ENCODE results near the gene UGT1A1. TPM values are rescaled to one million over a fixed set of nuclear protein-coding genes. Genes with fewer than 3 reads are reported as not detected.
"Not testable (repeated sequence)": the region's sequence is repeated elsewhere in the genome, so short reads cannot be mapped to it uniquely, and the experiment has no call there.

Gene UGT1A1
- total RNA-seq, 2 donors from 2014 or later = not detected

DNA sequence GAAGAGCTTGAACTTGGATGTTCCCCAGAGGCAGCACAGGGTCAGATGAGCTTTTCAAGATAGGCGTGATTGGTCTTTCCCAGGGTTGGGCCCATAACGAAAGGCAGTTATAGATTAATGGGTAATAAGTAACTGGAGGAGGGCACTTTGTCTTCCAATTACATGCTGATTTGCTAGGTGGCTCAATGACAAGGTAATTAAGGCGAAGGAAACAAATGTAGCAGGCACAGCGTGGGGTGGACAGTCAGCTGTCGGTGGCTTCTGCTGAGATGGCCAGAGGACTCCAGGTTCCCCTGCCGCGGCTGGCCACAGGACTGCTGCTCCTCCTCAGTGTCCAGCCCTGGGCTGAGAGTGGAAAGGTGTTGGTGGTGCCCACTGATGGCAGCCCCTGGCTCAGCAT, 41.5 kb upstream of the UGT1A1 start, which contains the start of gene UGT1A4:
UGT1A4 (plus strand) TSS at position 185 of the 400 bp plus-strand sequence; CDS start at position 270, 85 bp downstream.
- ATAC-seq (ENCODE audit: insufficient number of reproducible peaks, low FRiP score, low read depth) (no peak), DNase-seq (ENCODE audit: low spot score) (no peak)
- no peaks in the 10 kb centered on the region for H3K9me3 ChIP-seq
- H3K27ac ChIP-seq = no peak within 1 kb of the TSS
- no peaks in the 10 kb centered on the region for H3K27me3 ChIP-seq (replicated peaks; ENCODE audit: insufficient read depth)
- no peak within 1 kb of the TSS for H3K4me3 ChIP-seq
- H3K36me3 ChIP-seq = no peaks in the 10 kb centered on the region
- no peaks in the 10 kb centered on the region for H3K4me1 ChIP-seq (ENCODE audit: control insufficient read depth in 1 of 2, low read depth in 2 of 2)
- TF ChIP-seq, protein P1, sequence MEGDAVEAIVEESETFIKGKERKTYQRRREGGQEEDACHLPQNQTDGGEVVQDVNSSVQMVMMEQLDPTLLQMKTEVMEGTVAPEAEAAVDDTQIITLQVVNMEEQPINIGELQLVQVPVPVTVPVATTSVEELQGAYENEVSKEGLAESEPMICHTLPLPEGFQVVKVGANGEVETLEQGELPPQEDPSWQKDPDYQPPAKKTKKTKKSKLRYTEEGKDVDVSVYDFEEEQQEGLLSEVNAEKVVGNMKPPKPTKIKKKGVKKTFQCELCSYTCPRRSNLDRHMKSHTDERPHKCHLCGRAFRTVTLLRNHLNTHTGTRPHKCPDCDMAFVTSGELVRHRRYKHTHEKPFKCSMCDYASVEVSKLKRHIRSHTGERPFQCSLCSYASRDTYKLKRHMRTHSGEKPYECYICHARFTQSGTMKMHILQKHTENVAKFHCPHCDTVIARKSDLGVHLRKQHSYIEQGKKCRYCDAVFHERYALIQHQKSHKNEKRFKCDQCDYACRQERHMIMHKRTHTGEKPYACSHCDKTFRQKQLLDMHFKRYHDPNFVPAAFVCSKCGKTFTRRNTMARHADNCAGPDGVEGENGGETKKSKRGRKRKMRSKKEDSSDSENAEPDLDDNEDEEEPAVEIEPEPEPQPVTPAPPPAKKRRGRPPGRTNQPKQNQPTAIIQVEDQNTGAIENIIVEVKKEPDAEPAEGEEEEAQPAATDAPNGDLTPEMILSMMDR (IDR thresholded peaks at IDR 0.05) = no peak

DNA sequence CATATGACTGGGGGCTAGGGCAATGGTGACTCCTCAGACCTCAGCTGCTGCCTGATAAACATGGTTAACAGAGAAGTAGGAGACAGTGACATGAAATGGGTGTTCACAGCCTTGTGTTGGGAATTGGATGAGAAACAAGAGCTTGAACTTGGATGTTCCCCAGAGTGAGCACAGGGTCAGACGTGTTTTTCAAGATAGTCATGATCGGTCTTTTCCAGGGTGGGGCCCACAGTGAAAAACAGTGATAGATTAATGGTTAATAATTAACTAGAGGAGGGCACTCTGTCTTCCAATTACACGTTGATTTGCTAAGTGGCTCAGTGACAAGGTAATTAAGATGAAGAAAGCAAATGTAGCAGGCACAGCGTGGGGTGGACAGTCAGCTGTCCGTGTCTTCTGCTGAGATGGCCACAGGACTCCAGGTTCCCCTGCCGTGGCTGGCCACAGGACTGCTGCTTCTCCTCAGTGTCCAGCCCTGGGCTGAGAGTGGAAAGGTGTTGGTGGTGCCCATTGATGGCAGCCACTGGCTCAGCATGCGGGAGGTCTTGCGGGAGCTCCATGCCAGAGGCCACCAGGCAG, 31.3 kb upstream of the UGT1A1 start, which contains the start of gene UGT1A3:
UGT1A3 (plus strand) TSS at position 320 of the 579 bp plus-strand sequence; CDS start at position 405, 85 bp downstream.
- TF ChIP-seq, protein P1 (IDR thresholded peaks at IDR 0.05) = no peak
- no peaks in the 10 kb centered on the region for H3K27me3 ChIP-seq (replicated peaks; ENCODE audit: insufficient read depth)
- no peak for ATAC-seq (ENCODE audit: insufficient number of reproducible peaks, low FRiP score, low read depth)
- H3K9me3 ChIP-seq = no peaks in the 10 kb centered on the region
- no peaks in the 10 kb centered on the region for H3K36me3 ChIP-seq
- DNase-seq (ENCODE audit: low spot score) = no peak
- H3K4me1 ChIP-seq (ENCODE audit: control insufficient read depth in 1 of 2, low read depth in 2 of 2) = no peaks in the 10 kb centered on the region
- H3K27ac ChIP-seq = no peak within 1 kb of the TSS
- H3K4me3 ChIP-seq = no peak within 1 kb of the TSS

DNA sequence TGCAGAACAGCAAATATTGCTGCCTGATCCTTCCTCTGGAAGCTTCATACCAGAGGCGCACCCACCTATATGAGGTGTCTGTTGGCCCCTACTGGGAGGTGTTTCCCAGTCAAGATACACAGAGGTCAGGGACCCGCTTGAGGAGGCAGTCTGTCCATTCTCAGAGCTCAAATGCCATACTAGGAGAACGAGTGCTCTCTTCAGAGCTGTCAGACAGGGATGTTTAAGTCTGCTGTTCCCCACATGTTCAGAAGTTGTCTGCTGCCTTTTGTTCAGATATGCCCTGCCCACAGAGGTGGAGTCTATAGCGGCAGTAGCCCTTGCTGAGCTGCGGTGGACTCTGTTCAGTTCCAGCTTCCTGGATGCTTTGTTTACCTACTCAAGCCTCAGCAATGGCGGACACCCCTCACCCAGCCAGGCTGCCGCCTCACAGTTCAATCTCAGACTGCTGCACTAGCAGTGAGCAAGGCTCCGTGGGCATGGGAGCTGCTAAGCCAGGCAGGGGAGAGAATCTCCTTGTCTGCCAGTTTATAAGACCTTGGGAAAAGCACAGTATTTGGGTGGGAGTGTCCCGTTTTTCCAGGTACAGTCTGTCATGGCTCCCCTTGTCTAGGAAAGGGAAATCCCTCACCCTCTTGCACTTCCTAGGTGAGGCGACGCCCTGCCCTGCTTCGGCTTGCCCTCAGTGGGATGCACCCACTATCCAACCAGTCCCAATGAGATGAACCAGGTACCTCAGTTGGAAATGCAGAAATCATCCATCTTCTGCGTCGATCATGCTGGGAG, 23.0 kb upstream of the UGT1A1 start:
- ATAC-seq (ENCODE audit: insufficient number of reproducible peaks, low FRiP score, low read depth); DNase-seq (ENCODE audit: low spot score); H3K36me3 ChIP-seq; H3K9me3 ChIP-seq; H3K4me1 ChIP-seq (ENCODE audit: control insufficient read depth in 1 of 2, low read depth in 2 of 2); H3K4me3 ChIP-seq; H3K27ac ChIP-seq; H3K27me3 ChIP-seq (replicated peaks; ENCODE audit: insufficient read depth): not testable (repeated sequence)

DNA sequence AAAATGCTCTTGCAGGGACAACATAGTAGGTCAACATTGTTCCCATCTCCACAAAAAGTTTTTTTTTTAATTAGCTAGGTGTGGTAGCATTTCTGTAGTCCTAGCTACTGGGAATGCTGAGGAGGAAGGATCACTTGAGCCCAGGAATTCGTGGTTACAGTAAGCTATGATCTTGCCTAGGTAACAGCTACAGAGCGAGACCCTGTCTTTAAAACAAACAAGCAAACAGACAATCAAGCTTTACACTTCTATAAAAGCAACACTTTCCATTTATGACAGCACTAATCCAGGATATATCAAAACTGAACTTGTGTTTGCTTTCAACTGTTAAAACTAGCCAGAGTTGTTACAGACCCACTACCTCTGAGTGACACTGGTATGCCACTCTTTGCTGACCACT, 19.2 kb upstream of the UGT1A1 start:
- no peak for ATAC-seq (ENCODE audit: insufficient number of reproducible peaks, low FRiP score, low read depth)
- Histone ChIP-seq H3K4me1 (ENCODE audit: control insufficient read depth in 1 of 2, low read depth in 2 of 2) (no peaks in the 10 kb centered on the region), H3K27ac (no peak overlapping the region), H3K4me3 (no peak overlapping the region), H3K9me3 (no peaks in the 10 kb centered on the region), H3K36me3 (no peaks in the 10 kb centered on the region), H3K27me3 (replicated peaks; ENCODE audit: insufficient read depth) (no peaks in the 10 kb centered on the region)
- TF ChIP-seq, protein P1 (IDR thresholded peaks at IDR 0.05) = no peak
- no peak for DNase-seq (ENCODE audit: low spot score)

DNA sequence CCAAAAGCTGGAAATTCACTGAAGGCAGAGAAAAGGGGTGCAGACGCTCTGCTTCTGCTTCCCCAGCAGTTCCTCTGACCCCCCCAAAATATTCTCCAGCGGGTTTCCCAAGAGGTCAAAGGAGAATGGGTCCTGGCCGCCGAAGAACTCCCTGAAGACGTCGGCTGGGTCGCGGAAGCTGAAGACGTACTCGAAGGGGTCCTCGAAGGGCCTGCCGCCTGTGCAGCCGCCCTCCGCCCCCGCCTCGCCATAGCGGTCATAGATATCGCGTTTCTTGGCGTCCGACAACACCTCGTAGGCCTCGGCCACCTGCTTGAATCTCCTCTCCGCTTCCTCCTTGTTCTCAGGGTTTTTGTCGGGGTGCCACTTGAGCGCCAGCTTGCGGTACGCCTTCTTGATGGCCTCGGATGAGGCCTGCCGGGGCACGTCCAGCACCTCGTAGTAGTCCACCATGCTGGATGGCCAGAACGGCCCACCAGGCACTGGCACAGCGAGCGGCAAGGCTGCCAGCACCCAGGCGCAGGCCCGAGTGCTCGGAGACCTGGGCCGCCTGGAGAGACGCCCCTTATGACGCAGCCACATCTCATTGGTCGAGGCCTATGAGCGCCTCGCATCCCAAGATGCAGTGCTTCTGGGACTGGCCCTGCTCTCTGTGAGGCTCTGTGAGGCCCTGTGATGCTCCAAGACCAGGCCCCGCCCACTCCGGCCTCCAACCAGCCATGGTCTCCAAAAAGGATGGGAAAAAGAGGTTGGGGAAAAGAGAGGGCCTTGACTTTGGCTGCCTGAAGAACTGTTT, 16.4 kb upstream of the UGT1A1 start:
- H3K9me3 ChIP-seq = no peaks in the 10 kb centered on the region
- H3K27me3 ChIP-seq (replicated peaks; ENCODE audit: insufficient read depth) = no peaks in the 10 kb centered on the region
- H3K4me1 ChIP-seq (ENCODE audit: control insufficient read depth in 1 of 2, low read depth in 2 of 2) = no peaks in the 10 kb centered on the region
- DNase-seq (ENCODE audit: low spot score) (no peak), ATAC-seq (ENCODE audit: insufficient number of reproducible peaks, low FRiP score, low read depth) (no peak)
- TF ChIP-seq, protein P1 (IDR thresholded peaks at IDR 0.05) = no peak
- H3K27ac ChIP-seq = no peak overlapping the region
- no peaks in the 10 kb centered on the region for H3K36me3 ChIP-seq
- no peak overlapping the region for H3K4me3 ChIP-seq
